T follicular helper cell (primary cell): ENCODE results near the gene ANKFN1.
"Not testable (repeated sequence)": the region's sequence is repeated elsewhere in the genome, so short reads cannot be mapped to it uniquely, and the experiment has no call there.

ENCODE experiments used
- DNase-seq: peaks from one replicate; pipeline ENCODE4 v3.0.0-alpha.2; 2020; ENCODE audit warnings: low read depth

Gene ANKFN1

GRCh38 chr17:56288786-56289185 lies 135.5 kb downstream of the ANKFN1 start:
- DNase-seq = not testable (repeated sequence)

- DNase-seq = no peak
Measured at GRCh38 chr17:56289321-56289720, 136.0 kb downstream of the ANKFN1 start.

- DNase-seq = no peak
Measured at GRCh38 chr17:56290101-56290801, 137.0 kb downstream of the ANKFN1 start.

- DNase-seq = no peak
Measured at GRCh38 chr17:56290802-56291118, 137.5 kb downstream of the ANKFN1 start.

GRCh38 chr17:56291226-56291805 lies 138.0 kb downstream of the ANKFN1 start:
- DNase-seq = no peak

GRCh38 chr17:56292010-56292409 lies 138.7 kb downstream of the ANKFN1 start:
- DNase-seq = no peak

- no peak for DNase-seq
Measured at GRCh38 chr17:56292578-56292977, 139.3 kb downstream of the ANKFN1 start.

- DNase-seq = no peak
Measured at GRCh38 chr17:56297184-56297583, 143.9 kb downstream of the ANKFN1 start.

GRCh38 chr17:56298846-56299245 lies 145.6 kb downstream of the ANKFN1 start:
- no peak for DNase-seq

- no peak for DNase-seq
Measured at GRCh38 chr17:56300144-56300543, 146.9 kb downstream of the ANKFN1 start.

- DNase-seq = no peak
Measured at GRCh38 chr17:56305007-56305406, 151.7 kb downstream of the ANKFN1 start.

GRCh38 chr17:56309897-56310296 lies 156.6 kb downstream of the ANKFN1 start:
- no peak for DNase-seq

GRCh38 chr17:56310782-56311181 lies 157.5 kb downstream of the ANKFN1 start:
- DNase-seq = no peak

- DNase-seq = no peak
Measured at GRCh38 chr17:56313201-56313600, 159.9 kb downstream of the ANKFN1 start.

- DNase-seq = no peak
Measured at GRCh38 chr17:56314026-56314425, 160.8 kb downstream of the ANKFN1 start.

GRCh38 chr17:56314984-56315602 lies 161.8 kb downstream of the ANKFN1 start:
- DNase-seq = no peak

GRCh38 chr17:56316604-56317003 lies 163.3 kb downstream of the ANKFN1 start:
- DNase-seq = no peak

GRCh38 chr17:56317351-56318208 lies 164.3 kb downstream of the ANKFN1 start:
- DNase-seq = no peak

- DNase-seq = no peak
Measured at GRCh38 chr17:56319531-56319930, 166.3 kb downstream of the ANKFN1 start.

- no peak for DNase-seq
Measured at GRCh38 chr17:56320443-56320842, 167.2 kb downstream of the ANKFN1 start.

- no peak for DNase-seq
Measured at GRCh38 chr17:56322991-56323390, 169.7 kb downstream of the ANKFN1 start.

- DNase-seq = no peak
Measured at GRCh38 chr17:56324676-56325075, 171.4 kb downstream of the ANKFN1 start.
